ACC112 (cell line): ENCODE measurements around the gene INSL3.

Experiments used
- H2AFZ ChIP-seq: fragments of 200-600 bp; sonication (generic); one replicate; pipeline ENCODE4 v1.6.0; 2017; ENCODE audit warnings: antibody characterized with exemption, low read length; ENCODE audit not compliant: unreplicated experiment
- H3K27ac ChIP-seq: fragments of 200-600 bp; sonication (generic); 2 replicates; pipeline ENCODE4 v1.5.1; 2014; ENCODE audit warnings: low read depth, mild to moderate bottlenecking, antibody characterized with exemption, low read length, moderate library complexity
- H3K27me3 ChIP-seq: fragments of 200-600 bp; sonication (generic); 2 replicates; pipeline ENCODE4 v1.6.1; 2014; ENCODE audit warnings: mild to moderate bottlenecking, antibody characterized with exemption, low read length, moderate library complexity, mixed read lengths; ENCODE audit not compliant: insufficient read depth
- H3K36me3 ChIP-seq: fragments of 200-600 bp; sonication (generic); 2 replicates; pipeline ENCODE4 v1.6.1; 2016; ENCODE audit warnings: mild to moderate bottlenecking, antibody characterized with exemption, low read length, moderate library complexity, mixed read lengths; ENCODE audit not compliant: insufficient read depth
- H3K4me1 ChIP-seq: fragments of 200-600 bp; sonication (generic); one replicate; pipeline ENCODE4 v1.6.1; 2016; ENCODE audit warnings: low read length, mixed read lengths; ENCODE audit not compliant: insufficient read depth, unreplicated experiment, control insufficient read depth
- H3K4me3 ChIP-seq: fragments of 200-600 bp; sonication (generic); 2 replicates; pipeline ENCODE4 v1.5.1; 2014; ENCODE audit warnings: mild to moderate bottlenecking, low read depth, low read length
- H3K79me2 ChIP-seq: fragments of 200-600 bp; sonication (generic); one replicate; pipeline ENCODE4 v1.6.0; 2016; ENCODE audit warnings: low read length; ENCODE audit not compliant: control insufficient read depth, unreplicated experiment, insufficient read depth

The INSL3 gene

GRCh38 chr19:17860993-17861360, 39.7 kb upstream of the INSL3 start:
- Histone ChIP-seq H3K4me1 (peaks cover 7% of the 10 kb centered on the region), H3K27ac (peak overlapping the region; percentile 32; the same call in 1 of the 2 replicates), H2AFZ (no peak overlapping the region), H3K4me3 (peak overlapping the region; percentile 83), H3K79me2 (peaks cover 33% of the 10 kb centered on the region), H3K36me3 (peaks cover 17% of the 10 kb centered on the region; the same call in 1 of the 2 replicates), H3K27me3 (no peaks in the 10 kb centered on the region)

DNA sequence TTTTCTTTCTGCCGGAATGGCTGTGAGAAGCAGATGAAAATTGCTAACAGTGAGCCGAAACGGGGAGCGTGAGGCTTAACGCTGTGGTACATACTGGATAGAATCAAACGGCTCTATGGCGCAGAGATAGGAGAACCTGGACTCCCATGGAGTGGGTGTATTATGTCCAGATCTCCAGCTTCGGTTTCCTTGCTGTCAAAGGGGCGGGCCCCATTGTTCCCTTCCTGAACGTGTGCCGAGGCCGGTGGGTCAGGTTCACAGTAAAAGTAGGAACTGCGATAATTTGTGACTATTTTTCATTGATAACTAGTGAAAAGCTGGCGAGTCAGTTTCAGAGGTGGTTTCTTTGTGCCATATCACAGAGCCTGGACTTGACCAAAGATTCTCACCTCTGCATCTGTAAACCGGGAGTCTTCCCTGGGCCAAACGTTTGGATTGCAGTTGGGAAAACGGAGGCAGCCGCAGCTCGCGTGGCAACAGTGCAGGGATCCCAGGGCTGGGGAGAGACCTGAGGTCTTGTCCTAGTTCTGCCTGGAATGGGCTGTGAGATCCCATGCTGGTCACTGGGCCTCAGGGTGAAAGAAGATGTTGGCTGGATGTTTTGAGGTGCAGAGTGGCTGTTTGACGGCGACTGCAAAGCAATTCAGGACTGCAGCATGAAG, 39.1 kb upstream of the INSL3 start:
- peaks cover 7% of the 10 kb centered on the region for H3K4me1 ChIP-seq
- H3K27me3 ChIP-seq = no peaks in the 10 kb centered on the region
- peak overlapping the region; percentile 32; the same call in 1 of the 2 replicates for H3K27ac ChIP-seq
- H3K79me2 ChIP-seq = peaks cover 33% of the 10 kb centered on the region
- H3K4me3 ChIP-seq = peak overlapping the region; percentile 83
- H2AFZ ChIP-seq = no peak overlapping the region
- peaks cover 17% of the 10 kb centered on the region; the same call in 1 of the 2 replicates for H3K36me3 ChIP-seq

GRCh38 chr19:17859533-17860330, 38.4 kb upstream of the INSL3 start, which contains the start of gene RPL18A:
Gene RPL18A, plus strand, starts transcription at chr19:17859910. Its CDS starts 47 bp downstream, at chr19:17859957.
- peak within 1 kb of the TSS; percentile 83 for H3K4me3 ChIP-seq
- peaks cover 33% of the 10 kb centered on the region for H3K79me2 ChIP-seq

GRCh38 chr19:17855280-17856152, 34.2 kb upstream of the INSL3 start:
- H3K27me3 ChIP-seq = no peaks in the 10 kb centered on the region
- no peaks in the 10 kb centered on the region for H3K36me3 ChIP-seq
- no peak overlapping the region for H3K4me3 ChIP-seq
- no peak overlapping the region for H2AFZ ChIP-seq
- no peak overlapping the region for H3K27ac ChIP-seq
- peaks cover 2% of the 10 kb centered on the region for H3K4me1 ChIP-seq
- H3K79me2 ChIP-seq = peaks cover 8% of the 10 kb centered on the region

More at GRCh38 chr19:17859533-17860330, 38.4 kb upstream of the INSL3 start, which contains the start of gene RPL18A:
- peak within 1 kb of the TSS; percentile 98 for H2AFZ ChIP-seq
- no peaks in the 10 kb centered on the region for H3K27me3 ChIP-seq
- peaks cover 17% of the 10 kb centered on the region; the same call in 1 of the 2 replicates for H3K36me3 ChIP-seq
- H3K27ac ChIP-seq = peak within 1 kb of the TSS; percentile 32; the same call in 1 of the 2 replicates
- H3K4me1 ChIP-seq = peaks cover 7% of the 10 kb centered on the region

GRCh38 chr19:17854061-17854460, 32.7 kb upstream of the INSL3 start:
- H3K79me2 ChIP-seq = no peaks in the 10 kb centered on the region
- no peak overlapping the region for H3K4me3 ChIP-seq
- H3K27ac ChIP-seq = no peak overlapping the region
- H3K36me3 ChIP-seq = no peaks in the 10 kb centered on the region
- no peak overlapping the region for H2AFZ ChIP-seq
- H3K27me3 ChIP-seq = no peaks in the 10 kb centered on the region
- peaks cover 6% of the 10 kb centered on the region for H3K4me1 ChIP-seq

- H3K79me2 ChIP-seq = peaks cover under 1% of the 10 kb centered on the region
- no peak overlapping the region for H2AFZ ChIP-seq
- H3K4me3 ChIP-seq = no peak overlapping the region
- H3K27me3 ChIP-seq = no peaks in the 10 kb centered on the region
- H3K27ac ChIP-seq = no peak overlapping the region
- H3K36me3 ChIP-seq = no peaks in the 10 kb centered on the region
- H3K4me1 ChIP-seq = peaks cover 6% of the 10 kb centered on the region
Measured at GRCh38 chr19:17848595-17849292, 27.4 kb upstream of the INSL3 start.

DNA sequence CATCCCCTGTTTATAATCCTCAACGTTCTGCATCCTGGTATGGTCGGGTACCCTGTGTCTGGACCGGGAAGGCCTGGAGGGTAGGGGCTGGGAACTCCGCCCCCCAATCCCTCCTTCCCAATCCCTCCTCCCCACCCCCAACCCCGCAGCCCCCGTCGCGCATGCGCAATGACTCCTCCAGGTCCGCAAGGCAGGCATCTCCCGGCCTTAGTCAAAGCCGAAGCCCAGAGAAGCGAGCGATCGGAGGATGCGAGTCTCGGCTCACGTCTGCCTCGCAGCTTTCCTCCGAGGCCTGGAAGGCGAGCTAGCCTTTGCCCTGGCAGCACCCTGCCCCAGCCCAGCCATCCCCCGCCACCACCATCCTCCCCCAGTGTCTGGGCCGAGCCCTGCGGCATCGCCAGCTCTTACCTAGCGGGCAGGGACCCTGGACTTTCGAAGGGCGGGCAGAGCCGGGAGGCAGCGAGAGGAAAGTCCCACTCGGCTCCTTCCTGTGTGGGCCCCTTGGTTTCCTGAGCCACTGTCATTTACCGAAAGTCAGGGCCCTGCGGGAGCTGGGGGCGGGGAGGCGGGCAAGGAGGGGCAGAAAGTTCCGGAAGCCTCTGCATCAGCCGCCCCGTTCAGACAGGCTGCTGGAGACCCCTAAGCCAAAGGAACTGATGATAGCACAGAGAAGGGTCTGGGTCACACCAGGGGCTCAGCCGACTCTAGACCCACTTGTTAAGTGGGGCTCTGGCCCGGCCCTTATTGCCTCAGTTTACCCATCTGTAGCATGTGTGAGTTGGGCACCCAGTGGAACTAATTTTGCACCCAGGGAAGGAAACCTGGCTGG, 26.4 kb upstream of the INSL3 start, which contains the start of gene JAK3:
Gene JAK3, minus strand, starts transcription at position 445 of the 829 bp plus-strand sequence. CDS start 3,565 bp downstream, outside the sequence.
- H3K36me3 ChIP-seq = no peaks in the 10 kb centered on the region
- H3K27me3 ChIP-seq = no peaks in the 10 kb centered on the region
- peak within 1 kb of the TSS; percentile 2 for H2AFZ ChIP-seq
- H3K79me2 ChIP-seq = peaks cover 3% of the 10 kb centered on the region
- H3K4me1 ChIP-seq = peaks cover 6% of the 10 kb centered on the region
- H3K27ac ChIP-seq = peak within 1 kb of the TSS; percentile 70
- H3K4me3 ChIP-seq = peak within 1 kb of the TSS; percentile 75

DNA sequence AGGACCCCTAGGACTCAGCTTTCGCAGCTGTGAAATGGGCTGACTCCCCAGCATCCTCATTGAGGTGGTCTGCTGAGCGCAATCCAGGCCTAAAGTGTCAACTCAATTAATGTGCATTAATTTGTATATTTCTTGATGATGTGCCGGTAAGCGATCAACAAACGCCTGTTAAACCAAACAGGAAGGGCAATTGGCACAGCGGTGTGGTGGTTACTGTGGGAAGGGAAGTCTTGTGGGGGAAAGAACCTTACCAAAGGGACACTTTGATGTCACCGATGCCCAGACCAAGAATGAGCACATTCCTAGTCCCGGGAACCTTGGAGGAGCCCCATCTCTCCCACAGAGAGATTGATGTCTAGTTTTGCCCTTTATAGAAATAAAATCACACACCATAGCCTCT, 24.8 kb upstream of the INSL3 start:
- peaks cover 3% of the 10 kb centered on the region for H3K79me2 ChIP-seq
- no peaks in the 10 kb centered on the region for H3K27me3 ChIP-seq
- no peak overlapping the region for H3K27ac ChIP-seq
- H3K4me1 ChIP-seq = peaks cover 6% of the 10 kb centered on the region
- H3K4me3 ChIP-seq = no peak overlapping the region
- H2AFZ ChIP-seq = no peak overlapping the region
- no peaks in the 10 kb centered on the region for H3K36me3 ChIP-seq

GRCh38 chr19:17843908-17844490, 22.7 kb upstream of the INSL3 start:
- Histone ChIP-seq H3K4me3 (no peak overlapping the region), H3K36me3 (no peaks in the 10 kb centered on the region), H3K27ac (no peak overlapping the region), H3K79me2 (peaks cover 3% of the 10 kb centered on the region), H3K27me3 (no peaks in the 10 kb centered on the region), H3K4me1 (no peaks in the 10 kb centered on the region), H2AFZ (no peak overlapping the region)
